Body of pancreas (tissue), 4 donors: ENCODE measurements around the gene LRP10. TPM values are rescaled to one million over a fixed set of nuclear protein-coding genes. Genes with fewer than 3 reads are reported as not detected.

Experiments
- ATAC-seq: fragments of 150-250 bp; one replicate; pipeline ENCODE4 v1.9.1; 2016
- DNase-seq, 4 donors: peaks; one replicate each; pipeline ENCODE4 v3.0.0-alpha.2; 2019
- H3K27ac ChIP-seq, 4 donors: fragments of 200-600 bp; sonication (generic); 1 replicate in 3 of 4; 2 replicates in 1 of 4; pipeline versions ENCODE4 v1.5.1 to v1.6.1; 2016 to 2019; ENCODE audit warnings: mild to moderate bottlenecking in 1 of 4, mixed read lengths in 1 of 4, moderate library complexity in 1 of 4
- H3K27me3 ChIP-seq, 2 donors: fragments of 200-600 bp; sonication (generic); one replicate each; pipeline ENCODE4 v1.6.0; 2016; ENCODE audit warnings: mild to moderate bottlenecking in 1 of 2
- H3K36me3 ChIP-seq, 2 donors: fragments of 200-600 bp; sonication (generic); replicated peaks in 1 of 2; 2 replicates each; pipeline ENCODE4 v1.5.1; 2016; ENCODE audit warnings: low read depth in 2 of 2; ENCODE audit not compliant: insufficient read depth in 1 of 2
- H3K4me1 ChIP-seq: fragments of 200-600 bp; sonication (generic); one replicate; pipeline ENCODE4 v1.6.0; 2016
- H3K4me3 ChIP-seq, 2 donors: fragments of 200-600 bp; sonication (generic); 1 replicate in 1 of 2; 2 replicates in 1 of 2; pipeline ENCODE4 v1.5.1; 2016 to 2019
- H3K9me3 ChIP-seq, 3 donors: fragments of 200-600 bp; sonication (generic); 1 replicate in 2 of 3; 2 replicates in 1 of 3; pipeline ENCODE4 v1.5.1; 2016
- POLR2A ChIP-seq, 3 donors: fragments of 450-650 bp; IDR thresholded peaks; one replicate each; pipeline ENCODE4 v1.6.1; 2016; ENCODE audit warnings: antibody characterized with exemption in 3 of 3, mild to moderate bottlenecking in 2 of 3
- WGBS, 2 donors: methylation state at CpG; one replicate each; pipeline ENCODE4 v1.1.5; 2017; 5-methylcytosine and 5-hydroxymethylcytosine counted together
- intact Hi-C: fragments of 100-400 bp; cut with DNase I; formaldehyde crosslinking; loops from one replicate; pipeline ENCODE4 v1.15.1; 2023
- total RNA-seq, 2 donors: library from RNA; depleted of rRNA; stranded (reverse); fragments of >200 nt; gene quantifications; one replicate each; pipeline ENCODE4 v1.1.0, GENCODE V29; 2016
- TF ChIP-seq, protein P1 (sequence below), 7 experiments: fragments of 450-650 bp in 4 of 7; fragments of 200-600 bp in 3 of 7; sonication (generic) in 3 of 7; IDR thresholded peaks; one replicate each; pipeline ENCODE4 v1.5.1; 2016 to 2019; ENCODE audit warnings: antibody characterized with exemption in 7 of 7

The LRP10 gene
- total RNA-seq, 2 donors from 2014 or later = 47.8 to 83.0 TPM

DNA sequence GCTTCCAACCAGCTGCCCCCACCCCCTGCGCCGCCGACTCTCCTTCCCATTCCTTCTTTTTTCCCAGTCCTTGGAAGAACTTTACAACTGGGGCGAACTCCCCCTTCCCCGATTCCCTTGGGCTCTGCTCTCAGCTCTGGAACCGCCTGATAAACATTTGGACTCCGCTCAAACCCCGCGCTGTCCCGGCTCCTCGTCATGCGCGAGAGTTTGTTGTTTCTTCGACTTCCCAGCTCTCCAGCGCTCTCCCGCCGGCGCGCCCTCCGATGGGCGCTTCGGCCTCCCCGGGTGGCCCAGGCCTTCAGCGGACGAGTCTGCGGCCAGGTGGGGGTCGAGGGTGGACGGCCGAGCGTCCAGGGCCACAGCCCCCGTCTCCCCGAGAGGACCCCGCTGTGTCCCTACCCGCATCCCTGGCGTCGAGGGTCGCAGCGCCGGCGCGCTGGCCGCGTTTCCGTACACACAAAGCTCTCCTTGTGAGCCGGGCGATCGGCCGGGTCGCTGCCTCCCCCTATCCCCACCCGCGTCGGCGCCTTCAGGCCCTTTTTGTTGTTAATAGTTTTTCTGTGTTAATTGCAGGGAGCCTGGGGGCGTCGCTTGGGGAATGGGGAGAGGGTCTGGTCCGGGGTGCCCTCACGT is 34.3 kb upstream of the LRP10 start:
- TF ChIP-seq POLR2A (IDR thresholded peaks at IDR 0.05) = peak in 2 of 3 donors; percentile 49 to 65
- TF ChIP-seq, protein P1, sequence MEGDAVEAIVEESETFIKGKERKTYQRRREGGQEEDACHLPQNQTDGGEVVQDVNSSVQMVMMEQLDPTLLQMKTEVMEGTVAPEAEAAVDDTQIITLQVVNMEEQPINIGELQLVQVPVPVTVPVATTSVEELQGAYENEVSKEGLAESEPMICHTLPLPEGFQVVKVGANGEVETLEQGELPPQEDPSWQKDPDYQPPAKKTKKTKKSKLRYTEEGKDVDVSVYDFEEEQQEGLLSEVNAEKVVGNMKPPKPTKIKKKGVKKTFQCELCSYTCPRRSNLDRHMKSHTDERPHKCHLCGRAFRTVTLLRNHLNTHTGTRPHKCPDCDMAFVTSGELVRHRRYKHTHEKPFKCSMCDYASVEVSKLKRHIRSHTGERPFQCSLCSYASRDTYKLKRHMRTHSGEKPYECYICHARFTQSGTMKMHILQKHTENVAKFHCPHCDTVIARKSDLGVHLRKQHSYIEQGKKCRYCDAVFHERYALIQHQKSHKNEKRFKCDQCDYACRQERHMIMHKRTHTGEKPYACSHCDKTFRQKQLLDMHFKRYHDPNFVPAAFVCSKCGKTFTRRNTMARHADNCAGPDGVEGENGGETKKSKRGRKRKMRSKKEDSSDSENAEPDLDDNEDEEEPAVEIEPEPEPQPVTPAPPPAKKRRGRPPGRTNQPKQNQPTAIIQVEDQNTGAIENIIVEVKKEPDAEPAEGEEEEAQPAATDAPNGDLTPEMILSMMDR (IDR thresholded peaks at IDR 0.05) = no peak
- DNase-seq (peak; percentile 70 to 76 (median 72)), ATAC-seq (peak; percentile 80)
- Histone ChIP-seq H3K4me3 (peak overlapping the region; percentile 47 to 67), H3K27ac (peak overlapping the region; percentile 78 to 88 (median 86)), H3K36me3 (peaks cover 0 to 13% of the 10 kb centered on the region in 2 donors), H3K27me3 (no peaks in the 10 kb centered on the region), H3K4me1 (peaks cover 28% of the 10 kb centered on the region), H3K9me3 (no peaks in the 10 kb centered on the region)
- 0 to 2% methylated on average over 14 to 56 of the region's 57 CpGs for WGBS, 2 donors
- intact Hi-C loops = no loop called here

DNA sequence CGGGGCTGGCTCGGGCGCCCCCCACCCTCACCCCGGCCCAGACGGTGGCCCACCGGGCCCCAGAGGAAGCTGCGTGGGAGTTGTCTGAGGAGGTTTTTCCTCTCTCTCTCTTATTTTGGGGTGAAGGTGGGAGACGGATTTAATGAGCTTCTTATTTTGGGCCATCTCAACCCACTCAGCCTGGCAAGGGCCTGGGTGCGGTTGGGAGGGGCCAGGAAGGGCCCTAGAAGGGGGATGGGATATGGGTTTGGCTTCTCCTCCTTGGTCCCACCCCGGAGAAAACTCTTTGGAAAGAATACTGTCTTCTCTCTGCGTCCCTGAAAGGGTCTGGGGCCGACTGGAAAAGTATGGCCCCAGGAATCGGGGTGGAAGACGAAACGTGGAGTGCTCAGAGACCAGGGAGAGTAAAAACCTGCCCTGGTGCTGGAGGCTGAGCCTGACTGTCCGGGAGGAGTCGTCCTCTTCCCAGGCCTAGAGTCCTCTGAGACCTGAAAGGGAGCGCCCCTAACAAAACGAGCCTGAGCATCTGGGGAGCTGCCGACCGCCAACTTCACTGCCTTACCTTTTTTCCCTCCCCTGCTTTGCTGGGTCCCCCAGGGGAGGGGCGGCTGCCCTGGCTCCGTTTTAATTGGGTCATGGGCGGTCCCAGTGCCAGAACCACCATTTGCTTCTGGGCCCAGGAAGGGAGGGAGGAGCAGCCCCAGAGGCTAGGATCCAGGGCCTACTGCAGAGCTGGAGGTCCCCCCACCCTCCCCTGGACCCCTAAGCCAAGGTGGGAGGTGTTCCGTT is 33.6 kb upstream of the LRP10 start:
- peak in 1 of 3 donors; percentile 41 for TF ChIP-seq POLR2A (IDR thresholded peaks at IDR 0.05)
- TF ChIP-seq, protein P1 (IDR thresholded peaks at IDR 0.05) = no peak
- whole genome bisulfite sequencing, 2 donors = 29 to 45% methylated on average over 14 to 25 of the region's 25 CpGs
- peaks cover 28% of the 10 kb centered on the region for H3K4me1 ChIP-seq
- no peaks in the 10 kb centered on the region for H3K9me3 ChIP-seq
- no peaks in the 10 kb centered on the region for H3K27me3 ChIP-seq
- ATAC-seq (peak; percentile 12), DNase-seq (peak in 3 of 4 donors; percentile 41 to 53 (median 46))
- intact Hi-C loops = no loop called here
- peaks cover 0 to 18% of the 10 kb centered on the region in 2 donors for H3K36me3 ChIP-seq
- H3K4me3 ChIP-seq = peak overlapping the region; percentile 47 to 67
- peak overlapping the region; percentile 78 to 88 (median 86) for H3K27ac ChIP-seq

DNA sequence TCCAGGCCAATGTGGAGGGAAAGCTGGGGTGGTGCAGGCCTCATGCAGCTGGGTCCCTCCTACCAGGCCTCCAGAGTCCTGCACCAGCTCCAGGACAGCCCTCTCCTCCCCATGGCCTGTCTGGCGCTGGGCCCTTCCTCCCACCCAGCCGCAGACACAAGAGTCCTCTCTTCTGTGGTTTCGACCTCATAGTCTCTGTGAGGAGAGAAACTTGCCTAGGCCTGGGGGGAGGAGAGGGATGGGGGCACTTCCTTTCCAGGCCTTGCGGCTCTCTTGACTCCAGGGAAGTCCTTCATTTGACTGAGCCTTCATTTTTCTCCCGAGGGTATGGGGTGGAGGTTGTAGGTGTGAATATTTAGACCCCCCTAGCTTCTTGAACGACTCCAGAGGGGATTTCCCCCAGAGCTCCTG is 32.9 kb upstream of the LRP10 start:
- H3K4me1 ChIP-seq = peaks cover 28% of the 10 kb centered on the region
- no peak overlapping the region for H3K4me3 ChIP-seq
- peaks cover 0 to 16% of the 10 kb centered on the region in 2 donors for H3K36me3 ChIP-seq
- WGBS, 2 donors = 40 to 72% methylated on average over 6 of the region's 6 CpGs
- ATAC-seq (no peak), DNase-seq (peak in 1 of 4 donors; percentile 40)
- peak overlapping the region in 3 of 4 donors; percentile 86 to 88 (median 87) for H3K27ac ChIP-seq
- TF ChIP-seq, protein P1 (IDR thresholded peaks at IDR 0.05) = no peak
- no peak for TF ChIP-seq POLR2A (IDR thresholded peaks at IDR 0.05)
- no peaks in the 10 kb centered on the region for H3K9me3 ChIP-seq
- no peaks in the 10 kb centered on the region for H3K27me3 ChIP-seq
- intact Hi-C loops = no loop called here

DNA sequence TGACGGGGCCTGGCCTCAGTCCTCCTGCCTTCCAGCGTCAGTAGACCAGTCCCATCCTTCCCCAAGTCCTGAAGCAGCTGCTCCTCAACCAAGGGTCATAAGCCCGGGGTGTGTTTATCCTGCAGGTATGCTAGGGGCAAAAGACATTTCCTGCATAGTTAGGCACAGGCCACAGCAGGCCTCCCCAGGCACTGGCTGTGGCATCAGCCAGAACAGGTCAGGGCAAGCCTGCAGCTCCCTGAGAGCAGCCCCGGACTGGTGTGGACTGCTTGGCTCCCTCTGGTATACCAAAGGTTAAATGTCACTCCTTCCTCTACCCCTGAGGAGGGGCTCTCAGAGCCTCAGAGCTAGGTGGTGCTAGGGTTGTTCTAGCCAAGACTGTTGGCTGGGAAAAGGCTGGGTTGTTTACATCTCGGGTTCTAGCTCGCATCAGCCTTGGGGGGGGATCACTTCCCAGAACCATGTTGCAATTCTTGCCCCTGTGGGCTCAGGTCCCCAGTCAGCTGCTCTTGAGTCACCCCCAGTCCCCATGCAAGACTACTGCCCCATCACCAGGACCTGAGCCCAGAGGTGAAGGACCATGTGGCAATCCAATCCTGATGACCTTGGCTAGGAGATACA is 32.3 kb upstream of the LRP10 start:
- Histone ChIP-seq H3K27ac (peak overlapping the region in 3 of 4 donors; percentile 86 to 88 (median 87)), H3K27me3 (no peaks in the 10 kb centered on the region), H3K9me3 (no peaks in the 10 kb centered on the region), H3K4me1 (peaks cover 28% of the 10 kb centered on the region), H3K4me3 (no peak overlapping the region), H3K36me3 (peaks cover 0 to 15% of the 10 kb centered on the region in 2 donors)
- TF ChIP-seq, protein P1 (IDR thresholded peaks at IDR 0.05) = no peak
- TF ChIP-seq POLR2A (IDR thresholded peaks at IDR 0.05) = no peak
- WGBS, 2 donors = 71 to 74% methylated on average over 6 of the region's 6 CpGs
- no peak for ATAC-seq
- intact Hi-C loops = no loop called here
- DNase-seq = no peak
